Measurements from ENCODE around the gene MAP3K10.

DNA sequence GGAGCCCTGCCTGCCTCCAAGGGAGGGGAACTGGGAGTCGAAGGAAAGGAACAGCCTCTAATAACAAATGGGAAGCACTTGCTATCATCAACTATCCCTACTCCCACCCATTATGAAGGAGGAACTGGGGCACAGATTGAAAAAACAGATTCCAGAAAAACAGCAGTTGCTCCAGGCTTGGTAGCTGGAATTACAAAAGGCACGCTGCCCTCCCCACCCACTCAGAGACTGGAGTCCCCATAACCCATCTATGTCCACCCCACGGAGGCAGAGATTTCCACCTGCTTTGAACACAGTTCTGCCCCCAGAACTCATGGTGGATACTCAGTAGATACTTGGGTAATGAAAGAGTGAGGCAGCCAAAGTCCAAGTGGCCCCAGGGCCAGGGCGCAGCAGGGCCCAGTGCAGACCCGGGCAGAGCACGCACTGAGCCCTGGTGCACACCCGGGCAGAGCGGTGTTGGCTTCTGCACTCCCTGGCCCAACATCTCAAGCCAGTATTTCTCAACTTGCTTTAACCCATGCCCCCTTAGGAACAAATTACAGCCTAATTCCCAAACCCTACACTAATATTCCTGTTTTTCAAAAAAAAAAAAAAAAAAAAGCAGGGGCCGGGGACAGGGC lies 54.4 kb downstream of the MAP3K10 start:
- TF ChIP-seq, protein P1, sequence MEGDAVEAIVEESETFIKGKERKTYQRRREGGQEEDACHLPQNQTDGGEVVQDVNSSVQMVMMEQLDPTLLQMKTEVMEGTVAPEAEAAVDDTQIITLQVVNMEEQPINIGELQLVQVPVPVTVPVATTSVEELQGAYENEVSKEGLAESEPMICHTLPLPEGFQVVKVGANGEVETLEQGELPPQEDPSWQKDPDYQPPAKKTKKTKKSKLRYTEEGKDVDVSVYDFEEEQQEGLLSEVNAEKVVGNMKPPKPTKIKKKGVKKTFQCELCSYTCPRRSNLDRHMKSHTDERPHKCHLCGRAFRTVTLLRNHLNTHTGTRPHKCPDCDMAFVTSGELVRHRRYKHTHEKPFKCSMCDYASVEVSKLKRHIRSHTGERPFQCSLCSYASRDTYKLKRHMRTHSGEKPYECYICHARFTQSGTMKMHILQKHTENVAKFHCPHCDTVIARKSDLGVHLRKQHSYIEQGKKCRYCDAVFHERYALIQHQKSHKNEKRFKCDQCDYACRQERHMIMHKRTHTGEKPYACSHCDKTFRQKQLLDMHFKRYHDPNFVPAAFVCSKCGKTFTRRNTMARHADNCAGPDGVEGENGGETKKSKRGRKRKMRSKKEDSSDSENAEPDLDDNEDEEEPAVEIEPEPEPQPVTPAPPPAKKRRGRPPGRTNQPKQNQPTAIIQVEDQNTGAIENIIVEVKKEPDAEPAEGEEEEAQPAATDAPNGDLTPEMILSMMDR (conservative IDR thresholded peaks at IDR 0.05; ENCODE audit: low read depth, low read length): no peak
- TF ChIP-seq MAZ (IDR thresholded peaks at IDR 0.05; ENCODE audit: borderline replicate concordance, low read depth, low read length) (no peak), RAD21 (IDR thresholded peaks at IDR 0.05; ENCODE audit: low read length) (no peak), POLR2A (IDR thresholded peaks at IDR 0.05; ENCODE audit: low read depth, low read length) (no peak), SMC3 (IDR thresholded peaks at IDR 0.05; ENCODE audit: low read depth, low read length) (no peak), FOS (IDR thresholded peaks at IDR 0.05; ENCODE audit: low read depth, low read length) (no peak), RFX5 (IDR thresholded peaks at IDR 0.05; ENCODE audit: low read depth, low read length) (no peak), RCOR1 (IDR thresholded peaks at IDR 0.05; ENCODE audit: insufficient replicate concordance, low read length) (no peak)
